SK-N-SH (cell line): Measurements from ENCODE around the gene WDFY1. TPM values are rescaled to one million over a fixed set of nuclear protein-coding genes. Genes with fewer than 3 reads are reported as not detected.

ENCODE experiments used
- CTCF ChIA-PET: fragments of 300-600, 350-600 bp; formaldehyde crosslinking; extraction: SDS; loops from one replicate; lab custom pipeline; 2021; lab: Yijun Ruan, JAX
- POLR2A ChIA-PET: fragments of 350-600 bp; sonication (Branson Sonifier 250); formaldehyde crosslinking; extraction: SDS; loops from one replicate; lab custom pipeline; 2020; ENCODE audit warnings: antibody characterized with exemption, inconsistent platforms; lab: Yijun Ruan, JAX
- DNase-seq: peaks from one replicate; pipeline ENCODE4 v3.0.0; 2012
- H2AFZ ChIP-seq: fragments of 200-600 bp; sonication (generic); 2 replicates; pipeline ENCODE4 v1.8.1; 2016; ENCODE audit warnings: antibody characterized with exemption, mild to moderate bottlenecking, low read depth
- H3F3A ChIP-seq: fragments of 200-600 bp; sonication (generic); replicated peaks from 2 replicates; pipeline ENCODE3; 2016; ENCODE audit warnings: antibody characterized with exemption, mild to moderate bottlenecking; ENCODE audit not compliant: insufficient read depth
- H3K27ac ChIP-seq, 2 experiments: fragments of 200-500 bp in 1 of 2; fragments of 200-600 bp in 1 of 2; sonication (Bioruptor generic) in 1 of 2; sonication (generic), shearing (Covaris generic) in 1 of 2; 2 replicates each; pipeline versions ENCODE4 v1.5.1 to v1.6.1; 2014 to 2016; ENCODE audit warnings: low read depth in 2 of 2, inconsistent platforms in 1 of 2, low read length in 1 of 2, mild to moderate bottlenecking in 1 of 2, mixed read lengths in 1 of 2
- H3K27me3 ChIP-seq: fragments of 200-600 bp; sonication (generic), shearing (Covaris generic); 2 replicates; pipeline ENCODE4 v1.6.1; 2016; ENCODE audit warnings: mixed run types; ENCODE audit not compliant: insufficient read depth
- H3K36me3 ChIP-seq, 2 experiments: fragments of 200-500 bp in 1 of 2; fragments of 200-600 bp in 1 of 2; sonication (Bioruptor generic) in 1 of 2; sonication (generic) in 1 of 2; replicated peaks in 1 of 2; 2 replicates each; pipeline versions ENCODE3 to v1.5.1; 2014 to 2016; ENCODE audit warnings: low read length in 1 of 2, mild to moderate bottlenecking in 1 of 2; ENCODE audit not compliant: insufficient read depth in 2 of 2, control insufficient read depth in 1 of 2
- H3K4me1 ChIP-seq, 2 experiments: fragments of 200-500 bp in 1 of 2; fragments of 200-600 bp in 1 of 2; sonication (Bioruptor generic) in 1 of 2; sonication (generic), shearing (Covaris generic) in 1 of 2; 2 replicates each; pipeline versions ENCODE4 v1.5.1 to v1.6.1; 2014 to 2016; ENCODE audit warnings: low read depth in 1 of 2, low read length in 1 of 2, mixed run types in 1 of 2; ENCODE audit not compliant: insufficient read depth in 2 of 2, control insufficient read depth in 1 of 2
- H3K4me2 ChIP-seq: fragments of 200-600 bp; sonication (generic), shearing (Covaris generic); 2 replicates; pipeline ENCODE4 v1.6.1; 2017; ENCODE audit warnings: mixed run types
- H3K4me3 ChIP-seq, 2 experiments: fragments of 200-500 bp in 1 of 2; fragments of 200-600 bp in 1 of 2; sonication (Bioruptor generic) in 1 of 2; sonication (generic), shearing (Covaris generic) in 1 of 2; 2 replicates each; pipeline versions ENCODE4 v1.5.1 to v1.8.1; 2014 to 2016; ENCODE audit warnings: low read depth in 2 of 2, inconsistent platforms in 1 of 2, low read length in 1 of 2, mild to moderate bottlenecking in 1 of 2, mixed read lengths in 1 of 2, moderate library complexity in 1 of 2
- H3K79me2 ChIP-seq: fragments of 200-600 bp; sonication (generic); 2 replicates; pipeline ENCODE4 v1.8.1; 2017; ENCODE audit warnings: mild to moderate bottlenecking; ENCODE audit not compliant: insufficient read depth
- H3K9ac ChIP-seq: fragments of 200-600 bp; sonication (generic); 2 replicates; pipeline ENCODE4 v1.6.1; 2017; ENCODE audit warnings: mixed run types
- H3K9me2 ChIP-seq: fragments of 200-600 bp; sonication (generic); 2 replicates; pipeline ENCODE4 v1.6.1; 2017; ENCODE audit warnings: mixed run types
- H3K9me3 ChIP-seq: fragments of 200-600 bp; sonication (generic); 2 replicates; pipeline ENCODE4 v1.6.1; 2017; ENCODE audit warnings: mixed run types, mild to moderate bottlenecking, moderate library complexity
- H4K20me1 ChIP-seq: fragments of 200-600 bp; sonication (generic); 2 replicates; pipeline ENCODE4 v1.6.1; 2017; ENCODE audit warnings: mild to moderate bottlenecking, mixed run types; ENCODE audit not compliant: insufficient read depth
- FOXJ3 ChIP-seq: sonication (generic); formaldehyde crosslinking; IDR thresholded peaks from 2 replicates; pipeline ENCODE4 v1.5.1; 2020; ENCODE audit warnings: mild to moderate bottlenecking, missing genetic modification reagents
- FOXM1 ChIP-seq: IDR thresholded peaks from 2 replicates; pipeline ENCODE4 v1.4.0; 2012; ENCODE audit warnings: low read depth, mild to moderate bottlenecking
- JUND ChIP-seq: IDR thresholded peaks from 2 replicates; pipeline ENCODE4 v1.4.0; 2012
- MAX ChIP-seq: IDR thresholded peaks from 2 replicates; pipeline ENCODE4 v1.4.0; 2012; ENCODE audit warnings: low read depth
- NFIC ChIP-seq: IDR thresholded peaks from 2 replicates; pipeline ENCODE4 v1.4.0; 2012; ENCODE audit warnings: borderline replicate concordance
- POLR2AphosphoS5 ChIP-seq: IDR thresholded peaks from 2 replicates; pipeline ENCODE4 v1.6.1; 2012; ENCODE audit warnings: low read depth, low read length
- RAD21 ChIP-seq: IDR thresholded peaks from 2 replicates; pipeline ENCODE4 v1.6.1; 2012; ENCODE audit warnings: mild to moderate bottlenecking, low read length
- RCOR1 ChIP-seq: fragments of 150-350 bp; IDR thresholded peaks from 2 replicates; pipeline ENCODE4 v1.6.1; 2017; ENCODE audit warnings: antibody characterized with exemption, low read length
- RXRA ChIP-seq: IDR thresholded peaks from 2 replicates; pipeline ENCODE4 v1.4.0; 2012; ENCODE audit warnings: low read depth, mild to moderate bottlenecking, borderline replicate concordance
- SIN3A ChIP-seq: IDR thresholded peaks from 2 replicates; pipeline ENCODE4 v1.6.1; 2012; ENCODE audit warnings: low read depth, mild to moderate bottlenecking, low read length, moderate library complexity, borderline replicate concordance
- YY1 ChIP-seq: IDR thresholded peaks from 2 replicates; pipeline ENCODE4 v1.4.0; 2012; ENCODE audit warnings: low read depth, mild to moderate bottlenecking
- WGBS: methylation state at CpG from one replicate; pipeline ENCODE4 v1.1.6; 2017; ENCODE audit warnings: low lambda C conversion rate; 5-methylcytosine and 5-hydroxymethylcytosine counted together
- polyA plus RNA-seq, 3 experiments: library from polyadenylated mRNA; depleted of rRNA; stranded (reverse); fragments of >200 nt; gene quantifications; 2 replicates each; pipeline ENCODE4 v1.2.3, GENCODE V29; 2012
- TF ChIP-seq, protein P1 (sequence below): fragments of 200-600 bp; sonication (generic); IDR thresholded peaks from 2 replicates; pipeline ENCODE4 v1.6.1; 2017; ENCODE audit warnings: antibody characterized with exemption, mild to moderate bottlenecking, moderate library complexity
- TF ChIP-seq, protein P2 (sequence below): IDR thresholded peaks from 2 replicates; pipeline ENCODE4; 2012

WDFY1 gene
- polyA plus RNA-seq, 1 of the 3 experiments (the other 2 are of a cell fraction), result 21.7 TPM

- Histone ChIP-seq H3K4me2 (no peak overlapping the region), H4K20me1 (peaks cover 41% of the 10 kb centered on the region)
Measured at GRCh38 chr2:223921204-223921603, 23.9 kb downstream of the WDFY1 start.

GRCh38 chr2:223920109-223920508 lies 25.0 kb downstream of the WDFY1 start:
- H3K9me3 ChIP-seq, result no peaks in the 10 kb centered on the region
- no peaks in the 10 kb centered on the region for H3K27me3 ChIP-seq
- 98% methylated on average over 4 of the region's 4 CpGs for WGBS
- POLR2A ChIA-PET, result no interaction called here
- H3K27ac ChIP-seq, result no peak overlapping the region
- H3K9me2 ChIP-seq, result no peaks in the 10 kb centered on the region
- no peak for DNase-seq
- no peak overlapping the region for H3K4me2 ChIP-seq
- H2AFZ ChIP-seq, result no peak overlapping the region
- no peaks in the 10 kb centered on the region for H3K4me1 ChIP-seq
- no peak overlapping the region for H3K4me3 ChIP-seq
- CTCF ChIA-PET, result no interaction called here
- peaks cover 41% of the 10 kb centered on the region for H4K20me1 ChIP-seq
- TF ChIP-seq, protein P1, sequence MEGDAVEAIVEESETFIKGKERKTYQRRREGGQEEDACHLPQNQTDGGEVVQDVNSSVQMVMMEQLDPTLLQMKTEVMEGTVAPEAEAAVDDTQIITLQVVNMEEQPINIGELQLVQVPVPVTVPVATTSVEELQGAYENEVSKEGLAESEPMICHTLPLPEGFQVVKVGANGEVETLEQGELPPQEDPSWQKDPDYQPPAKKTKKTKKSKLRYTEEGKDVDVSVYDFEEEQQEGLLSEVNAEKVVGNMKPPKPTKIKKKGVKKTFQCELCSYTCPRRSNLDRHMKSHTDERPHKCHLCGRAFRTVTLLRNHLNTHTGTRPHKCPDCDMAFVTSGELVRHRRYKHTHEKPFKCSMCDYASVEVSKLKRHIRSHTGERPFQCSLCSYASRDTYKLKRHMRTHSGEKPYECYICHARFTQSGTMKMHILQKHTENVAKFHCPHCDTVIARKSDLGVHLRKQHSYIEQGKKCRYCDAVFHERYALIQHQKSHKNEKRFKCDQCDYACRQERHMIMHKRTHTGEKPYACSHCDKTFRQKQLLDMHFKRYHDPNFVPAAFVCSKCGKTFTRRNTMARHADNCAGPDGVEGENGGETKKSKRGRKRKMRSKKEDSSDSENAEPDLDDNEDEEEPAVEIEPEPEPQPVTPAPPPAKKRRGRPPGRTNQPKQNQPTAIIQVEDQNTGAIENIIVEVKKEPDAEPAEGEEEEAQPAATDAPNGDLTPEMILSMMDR, result peak; percentile 14; the same call in 1 of the 2 replicates
- no peak for TF ChIP-seq RCOR1
- no peak for TF ChIP-seq RAD21
- H3K79me2 ChIP-seq, result peaks cover 89% of the 10 kb centered on the region
- peaks cover 10% of the 10 kb centered on the region for H3F3A ChIP-seq
- no peak overlapping the region for H3K9ac ChIP-seq
- H3K36me3 ChIP-seq, result peaks cover 13 to 23% of the 10 kb centered on the region in 2 experiments

More at GRCh38 chr2:223921204-223921603, 23.9 kb downstream of the WDFY1 start:
- H3K9me3 ChIP-seq, result no peaks in the 10 kb centered on the region
- no peaks in the 10 kb centered on the region for H3K27me3 ChIP-seq
- no peaks in the 10 kb centered on the region for H3K9me2 ChIP-seq
- no peak for TF ChIP-seq JUND
- no peak overlapping the region for H3K4me3 ChIP-seq
- H3K27ac ChIP-seq, result no peak overlapping the region
- no peaks in the 10 kb centered on the region for H3K4me1 ChIP-seq
- peaks cover 10% of the 10 kb centered on the region for H3F3A ChIP-seq
- peaks cover 7 to 19% of the 10 kb centered on the region in 2 experiments for H3K36me3 ChIP-seq
- no peak for DNase-seq
- no peak overlapping the region for H3K9ac ChIP-seq
- CTCF ChIA-PET, result no interaction called here
- POLR2A ChIA-PET, result no interaction called here
- H3K79me2 ChIP-seq, result peaks cover 96% of the 10 kb centered on the region
- no peak overlapping the region for H2AFZ ChIP-seq

- DNase-seq, result no peak
- H3K79me2 ChIP-seq, result peaks cover 82% of the 10 kb centered on the region
- H3K4me1 ChIP-seq, result no peaks in the 10 kb centered on the region
- peaks cover 13 to 28% of the 10 kb centered on the region in 2 experiments for H3K36me3 ChIP-seq
- 95% methylated on average over 11 of the region's 11 CpGs for WGBS
- H3K27ac ChIP-seq, result no peak overlapping the region
- H3K27me3 ChIP-seq, result no peaks in the 10 kb centered on the region
- H3K4me2 ChIP-seq, result no peak overlapping the region
- H3K4me3 ChIP-seq, result no peak overlapping the region
- H3F3A ChIP-seq, result peaks cover under 1% of the 10 kb centered on the region
- no peaks in the 10 kb centered on the region for H3K9me2 ChIP-seq
- peaks cover 34% of the 10 kb centered on the region for H4K20me1 ChIP-seq
- no peak overlapping the region for H2AFZ ChIP-seq
- POLR2A ChIA-PET, result no interaction called here
- H3K9me3 ChIP-seq, result no peaks in the 10 kb centered on the region
- H3K9ac ChIP-seq, result no peak overlapping the region
- CTCF ChIA-PET, result no interaction called here
- TF ChIP-seq SIN3A, result no peak
- TF ChIP-seq RXRA, result no peak
- no peak for TF ChIP-seq FOXM1
- TF ChIP-seq RAD21, result no peak
- TF ChIP-seq RCOR1, result no peak
- no peak for TF ChIP-seq MAX
- no peak for TF ChIP-seq JUND
- no peak for TF ChIP-seq NFIC
- no peak for TF ChIP-seq POLR2AphosphoS5
- TF ChIP-seq, protein P2, sequence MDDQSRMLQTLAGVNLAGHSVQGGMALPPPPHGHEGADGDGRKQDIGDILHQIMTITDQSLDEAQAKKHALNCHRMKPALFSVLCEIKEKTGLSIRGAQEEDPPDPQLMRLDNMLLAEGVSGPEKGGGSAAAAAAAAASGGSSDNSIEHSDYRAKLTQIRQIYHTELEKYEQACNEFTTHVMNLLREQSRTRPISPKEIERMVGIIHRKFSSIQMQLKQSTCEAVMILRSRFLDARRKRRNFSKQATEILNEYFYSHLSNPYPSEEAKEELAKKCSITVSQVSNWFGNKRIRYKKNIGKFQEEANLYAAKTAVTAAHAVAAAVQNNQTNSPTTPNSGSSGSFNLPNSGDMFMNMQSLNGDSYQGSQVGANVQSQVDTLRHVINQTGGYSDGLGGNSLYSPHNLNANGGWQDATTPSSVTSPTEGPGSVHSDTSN, result no peak
- TF ChIP-seq, protein P1, result no peak
- TF ChIP-seq YY1, result no peak
- no peak for TF ChIP-seq FOXJ3 (CRISPR knock-in tag)
Measured at GRCh38 chr2:223918671-223919134, 26.4 kb downstream of the WDFY1 start.
